ENCODE measurements around the gene GATA1.
A peak's percentile ranks its signal among the peaks of the same experiment; 100 is the strongest.

GATA1 gene

DNA sequence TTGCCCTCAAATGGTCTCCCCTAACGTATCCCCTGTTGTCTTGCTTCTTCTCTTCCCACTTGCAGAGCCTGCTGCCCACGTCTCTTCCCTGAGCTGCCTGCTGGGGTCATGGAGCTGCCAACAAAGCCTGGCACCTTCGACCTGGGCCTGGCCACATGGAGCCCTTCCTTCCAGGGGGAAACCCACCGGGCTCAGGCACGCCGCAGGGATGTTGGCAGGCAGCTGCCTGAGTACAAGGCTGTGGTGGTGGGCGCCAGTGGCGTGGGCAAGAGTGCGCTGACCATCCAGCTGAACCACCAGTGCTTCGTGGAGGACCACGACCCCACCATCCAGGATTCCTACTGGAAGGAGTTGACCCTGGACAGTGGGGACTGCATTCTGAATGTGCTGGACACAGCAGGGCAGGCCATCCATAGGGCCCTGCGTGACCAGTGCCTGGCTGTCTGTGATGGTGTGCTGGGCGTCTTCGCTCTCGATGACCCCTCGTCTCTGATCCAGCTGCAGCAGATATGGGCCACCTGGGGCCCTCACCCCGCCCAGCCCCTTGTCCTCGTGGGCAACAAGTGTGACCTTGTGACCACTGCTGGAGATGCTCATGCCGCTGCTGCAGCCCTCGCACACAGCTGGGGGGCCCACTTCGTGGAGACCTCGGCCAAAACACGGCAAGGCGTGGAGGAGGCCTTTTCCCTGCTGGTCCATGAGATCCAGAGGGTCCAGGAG is 42.8 kb downstream of the GATA1 start:
- H3K36me3 ChIP-seq (replicated peaks) = no peaks in the 10 kb centered on the region; the same call in 1 of the 2 replicates
- H3K27me3 ChIP-seq (ENCODE audit: low read depth) = 0 out of 2 replicates have a peak, but pooled peaks cover 2% of the 10 kb centered on the region
- no peak for DNase-seq (ENCODE audit: low spot score in 2 of 2)
- in situ Hi-C loops (cut with MboI; ENCODE audit: low sequenced_read_pairs) = no loop called here
- H3K4me3 ChIP-seq = no peak overlapping the region
- no peaks in the 10 kb centered on the region for H3K4me1 ChIP-seq
- H3K9me3 ChIP-seq = no peaks in the 10 kb centered on the region

GRCh38 chrX:48831136-48831908 is 44.9 kb downstream of the GATA1 start:
- peaks cover 12% of the 10 kb centered on the region for H3K27me3 ChIP-seq (ENCODE audit: low read depth)
- H3K4me1 ChIP-seq = peaks cover 3% of the 10 kb centered on the region; the same call in 1 of the 2 replicates
- no peak overlapping the region for H3K4me3 ChIP-seq
- in situ Hi-C loops (cut with MboI; ENCODE audit: low sequenced_read_pairs) = no loop called here
- H3K9me3 ChIP-seq = no peaks in the 10 kb centered on the region
- H3K36me3 ChIP-seq (replicated peaks) = no peaks in the 10 kb centered on the region
- no peak for DNase-seq (ENCODE audit: low spot score in 2 of 2)

DNA sequence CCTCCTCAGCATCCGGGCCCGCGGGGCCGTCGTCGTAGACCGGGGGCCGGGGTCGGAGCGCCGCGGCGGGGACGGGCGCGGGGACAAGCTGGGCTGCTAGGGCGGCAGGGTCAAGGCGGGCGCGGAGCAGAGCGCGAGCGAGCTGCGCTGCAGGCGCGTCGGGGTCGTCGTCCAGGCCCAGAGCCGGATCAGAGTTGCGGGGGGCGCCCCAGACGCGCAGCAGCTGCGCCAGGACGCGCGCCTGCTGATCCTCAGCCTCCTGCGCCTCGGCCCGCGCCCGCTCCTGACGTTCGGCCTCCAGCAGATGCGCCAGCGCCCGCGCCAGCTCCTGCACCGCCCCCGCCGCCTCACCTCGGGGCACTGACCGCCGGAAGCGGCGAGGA is 45.5 kb downstream of the GATA1 start:
- no peak overlapping the region for H3K4me3 ChIP-seq
- peaks cover 12% of the 10 kb centered on the region for H3K27me3 ChIP-seq (ENCODE audit: low read depth)
- DNase-seq (ENCODE audit: low spot score in 2 of 2) = no peak
- peaks cover 3% of the 10 kb centered on the region; the same call in 1 of the 2 replicates for H3K4me1 ChIP-seq
- in situ Hi-C loops (cut with MboI; ENCODE audit: low sequenced_read_pairs) = no loop called here
- H3K36me3 ChIP-seq (replicated peaks) = no peaks in the 10 kb centered on the region
- no peaks in the 10 kb centered on the region for H3K9me3 ChIP-seq

DNA sequence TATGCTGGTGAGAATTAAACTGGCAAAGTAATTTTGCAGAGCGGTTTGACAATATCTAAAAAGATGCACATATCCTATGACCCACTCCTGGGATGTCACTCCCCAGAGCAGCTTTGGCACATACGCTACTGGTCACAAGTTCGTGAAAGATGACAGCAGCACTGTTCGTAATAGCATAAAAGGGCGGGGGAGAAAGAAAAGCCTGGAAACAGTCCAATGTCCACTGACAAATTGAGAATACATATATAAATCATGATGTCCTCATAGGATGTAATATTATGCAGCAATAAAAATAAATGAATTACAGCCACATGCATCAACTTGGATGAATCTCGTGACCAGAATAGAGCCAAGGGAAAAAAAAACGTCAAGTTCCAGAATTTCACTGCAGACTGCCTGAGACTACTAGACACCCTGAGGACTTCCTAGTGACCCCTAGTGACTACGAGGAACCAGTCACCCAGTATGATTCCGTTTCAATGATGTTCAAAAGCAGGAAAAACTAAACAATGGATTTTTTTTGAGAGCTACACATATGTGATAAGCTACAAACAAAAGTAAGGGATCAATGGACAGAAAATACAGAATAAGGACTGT is 47.2 kb downstream of the GATA1 start:
- DNase-seq (ENCODE audit: low spot score in 2 of 2) = no peak
- Histone ChIP-seq H3K9me3 (no peaks in the 10 kb centered on the region), H3K36me3 (replicated peaks) (no peaks in the 10 kb centered on the region), H3K4me3 (no peak overlapping the region), H3K4me1 (peaks cover 3% of the 10 kb centered on the region; the same call in 1 of the 2 replicates), H3K27me3 (ENCODE audit: low read depth) (peaks cover 12% of the 10 kb centered on the region)
- in situ Hi-C loops (cut with MboI; ENCODE audit: low sequenced_read_pairs) = no loop called here

DNA sequence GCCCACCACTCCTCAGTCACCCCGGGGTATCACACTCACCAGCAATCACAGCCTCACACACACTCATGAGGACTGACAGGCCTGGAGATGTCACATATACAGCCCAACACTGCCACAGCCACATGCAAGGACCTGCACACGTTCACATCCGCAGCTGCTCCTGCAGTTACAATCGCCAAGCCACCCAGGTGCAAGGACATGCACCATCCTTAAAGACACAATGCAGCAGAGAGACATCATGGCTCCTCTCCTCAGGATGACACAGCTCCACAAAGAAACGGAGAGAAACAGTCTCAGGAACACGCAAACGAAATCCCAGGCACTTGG is 48.0 kb downstream of the GATA1 start:
- Histone ChIP-seq H3K27me3 (ENCODE audit: low read depth) (peaks cover 12% of the 10 kb centered on the region), H3K4me1 (peaks cover 3% of the 10 kb centered on the region; the same call in 1 of the 2 replicates), H3K36me3 (replicated peaks) (no peaks in the 10 kb centered on the region), H3K9me3 (no peaks in the 10 kb centered on the region), H3K4me3 (no peak overlapping the region)
- in situ Hi-C loops (cut with MboI; ENCODE audit: low sequenced_read_pairs) = no loop called here
- DNase-seq (ENCODE audit: low spot score in 2 of 2) = no peak

- H3K4me1 ChIP-seq = peaks cover 3% of the 10 kb centered on the region; the same call in 1 of the 2 replicates
- no peaks in the 10 kb centered on the region for H3K9me3 ChIP-seq
- DNase-seq (ENCODE audit: low spot score in 2 of 2) = no peak
- in situ Hi-C loops (cut with MboI; ENCODE audit: low sequenced_read_pairs) = no loop called here
- H3K27me3 ChIP-seq (ENCODE audit: low read depth) = peaks cover 12% of the 10 kb centered on the region
- H3K4me3 ChIP-seq = peak within 1 kb of the TSS; percentile 13
- no peaks in the 10 kb centered on the region for H3K36me3 ChIP-seq (replicated peaks)
Observed at GRCh38 chrX:48835524-48836329, 49.3 kb downstream of the GATA1 start, which contains the start of gene PCSK1N. Gene PCSK1N (minus strand): TSS chrX:48835610. CDS start chrX:48835532, 78 bp downstream.

GRCh38 chrX:48839686-48840085 is 53.3 kb downstream of the GATA1 start:
- in situ Hi-C loops (cut with MboI; ENCODE audit: low sequenced_read_pairs) = no loop called here

More at GRCh38 chrX:48839686-48840085, 53.3 kb downstream of the GATA1 start:
- Histone ChIP-seq H3K4me3 (no peak overlapping the region), H3K4me1 (peaks cover 3% of the 10 kb centered on the region; the same call in 1 of the 2 replicates), H3K36me3 (replicated peaks) (no peaks in the 10 kb centered on the region), H3K27me3 (ENCODE audit: low read depth) (peaks cover 5% of the 10 kb centered on the region), H3K9me3 (no peaks in the 10 kb centered on the region)
- DNase-seq (ENCODE audit: low spot score in 2 of 2) = no peak
